Mesenteric fat pad (tissue), 1 donor: ENCODE measurements around the gene CEP112. TPM values are rescaled to one million over a fixed set of nuclear protein-coding genes. Genes with fewer than 3 reads are reported as not detected.

Experiments
- DNase-seq: peaks from one replicate; pipeline ENCODE4 v3.0.0-alpha.2; 2020; ENCODE audit warnings: low spot score
- total RNA-seq: library from RNA; stranded (reverse); fragmentation: NEBNext Ultra II Directional; extraction: Animal tissue kit (Norgen Biotek cat#: 25700); gene quantifications from one replicate; pipeline ENCODE4 v1.2.1, GENCODE V29; 2021
- donor health status: DM: yes; HTN: yes; CAD: no.

CEP112 gene
- total RNA-seq, 1 donor from 2014 or later: 37.3 TPM

DNA sequence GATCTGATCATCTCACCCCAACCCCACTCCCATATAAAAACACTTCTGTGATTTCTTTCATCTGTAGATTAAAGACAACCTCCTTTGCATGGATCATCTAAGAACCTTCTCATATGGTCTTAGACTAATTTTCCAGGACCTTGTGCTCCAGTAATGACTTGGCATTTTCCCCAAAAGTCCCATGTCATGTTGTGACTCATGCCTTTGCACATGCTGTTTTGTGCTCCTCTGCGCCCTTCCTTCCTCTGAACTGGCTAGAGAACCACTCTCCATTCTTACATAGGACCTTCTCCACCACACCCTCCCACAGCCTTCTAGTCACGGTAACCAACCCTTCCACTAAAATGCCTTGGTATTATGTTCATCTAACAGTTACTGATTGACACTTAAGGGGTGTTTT, 531.0 kb downstream of the CEP112 start:
- no peak for DNase-seq

DNA sequence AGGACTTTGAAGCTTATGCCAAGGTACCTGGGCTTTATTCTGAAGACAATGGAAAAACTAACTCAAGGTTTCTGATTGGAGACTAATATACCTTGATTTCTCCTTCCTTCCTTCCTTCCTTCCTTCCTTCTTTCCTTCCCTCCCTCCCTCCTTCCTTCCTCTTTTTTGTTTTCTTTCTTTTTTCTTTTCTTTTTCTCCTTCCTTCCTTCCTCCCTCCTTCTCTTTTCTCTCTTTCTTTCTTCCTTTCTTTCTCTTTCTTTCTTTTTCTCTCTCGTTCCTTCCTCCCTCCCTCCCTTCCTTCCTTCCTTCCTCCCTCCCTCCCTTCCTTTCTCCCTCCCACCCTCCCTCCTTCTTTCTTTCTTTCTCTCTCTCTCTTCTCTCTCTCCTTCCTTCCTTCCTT, 531.9 kb downstream of the CEP112 start:
- no peak for DNase-seq

DNA sequence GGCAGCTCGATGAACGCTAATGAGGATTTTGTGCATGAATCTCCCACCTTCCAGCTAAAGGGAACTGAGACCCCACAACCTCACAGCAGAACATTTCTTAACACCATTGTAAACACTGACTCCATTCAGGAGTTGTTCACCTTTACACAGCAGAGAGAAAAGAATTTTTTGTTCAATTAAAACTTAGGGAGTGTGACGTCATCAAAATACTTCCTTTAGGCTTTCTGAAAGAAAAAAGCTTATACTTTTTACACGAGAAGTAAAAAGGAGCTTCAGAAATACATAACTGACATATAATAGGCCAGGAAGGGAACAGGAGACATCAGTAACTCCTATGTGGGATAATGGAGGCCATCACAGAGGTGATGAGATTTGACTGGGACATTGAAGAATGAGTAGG, 532.4 kb downstream of the CEP112 start:
- DNase-seq: no peak

DNA sequence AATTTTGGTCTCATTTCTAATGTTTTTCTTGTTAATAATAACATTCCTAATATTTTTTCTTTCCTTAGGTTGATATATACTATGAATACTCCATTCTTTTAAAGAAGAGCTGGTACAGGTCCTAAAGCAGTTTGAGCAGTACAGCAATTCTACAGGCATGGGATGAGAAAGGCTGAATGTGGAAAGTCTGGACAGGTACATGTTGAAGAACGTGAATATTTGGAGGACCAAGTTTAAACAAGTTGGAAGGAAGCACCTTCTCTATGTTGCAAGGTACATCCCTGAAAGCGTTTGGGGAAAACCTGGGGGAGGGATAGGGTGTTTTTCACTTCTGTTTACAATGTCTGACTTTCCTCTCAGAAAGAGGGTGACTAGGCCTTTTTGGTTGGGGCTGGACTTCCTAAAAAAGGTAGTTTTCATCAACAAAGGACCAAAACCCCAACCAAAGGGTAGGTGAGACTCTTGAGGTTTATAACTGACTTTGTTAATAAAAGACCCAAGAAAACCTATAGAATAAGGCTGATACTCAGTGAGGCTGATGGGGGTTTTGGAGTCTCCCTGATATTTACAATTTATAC, 534.6 kb downstream of the CEP112 start:
- DNase-seq: no peak

DNA sequence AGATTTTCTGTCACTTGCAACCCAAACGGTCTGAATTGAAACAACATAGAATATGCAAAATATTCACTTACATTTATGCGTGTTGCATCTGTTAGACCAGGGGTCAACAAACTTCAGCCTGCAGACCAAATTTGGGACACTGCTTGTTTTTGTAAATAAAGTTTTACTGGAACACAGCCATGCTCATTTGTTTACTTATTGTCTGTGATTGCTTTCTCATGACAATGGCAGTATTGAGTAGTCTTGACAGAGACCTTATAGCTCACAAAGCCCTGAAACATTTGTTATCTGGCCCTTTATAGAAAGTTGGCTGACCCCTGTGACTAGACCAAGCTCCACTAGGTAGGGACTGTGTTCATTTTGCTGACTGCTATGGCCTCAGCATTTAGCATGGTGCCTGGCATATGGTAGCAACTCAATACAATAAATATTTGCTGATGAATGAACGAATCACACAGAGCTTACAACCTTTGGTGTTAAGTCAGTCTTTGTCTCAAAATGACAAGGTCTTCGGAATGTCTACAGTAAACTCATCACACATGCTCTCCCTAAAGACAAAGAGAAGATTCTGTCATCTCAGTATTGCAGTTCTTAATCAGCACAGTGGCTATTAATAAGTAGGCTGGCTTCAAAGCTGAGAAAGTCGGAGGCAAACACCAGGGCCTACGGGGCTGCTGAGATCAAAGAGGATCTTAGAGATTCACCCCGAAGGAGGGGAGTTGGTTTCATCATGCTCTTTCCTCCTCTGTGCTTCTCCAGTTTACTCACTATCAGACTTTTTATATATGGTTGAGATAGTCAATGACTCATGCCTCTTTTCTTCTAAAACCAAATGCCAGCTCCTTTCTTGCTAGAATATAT, 535.3 kb downstream of the CEP112 start:
- no peak for DNase-seq

DNA sequence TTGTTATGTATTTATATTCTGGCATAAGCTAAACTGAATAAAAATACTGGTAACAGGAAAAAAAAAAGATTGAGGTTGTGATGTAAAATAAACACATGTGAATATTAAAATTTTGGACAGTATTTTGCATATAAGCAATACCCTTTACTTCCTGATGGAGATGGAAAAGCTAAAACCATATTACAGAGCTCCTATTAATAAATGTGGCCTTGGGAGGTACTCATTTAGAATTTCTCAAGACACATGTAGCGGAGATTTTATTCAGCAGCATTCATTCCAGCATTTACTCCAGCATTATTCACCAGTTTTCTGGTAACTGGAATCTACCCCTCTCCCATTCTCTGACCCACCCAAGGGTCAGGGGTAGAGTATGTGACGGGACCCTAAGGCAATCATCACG, 536.2 kb downstream of the CEP112 start:
- no peak for DNase-seq

DNA sequence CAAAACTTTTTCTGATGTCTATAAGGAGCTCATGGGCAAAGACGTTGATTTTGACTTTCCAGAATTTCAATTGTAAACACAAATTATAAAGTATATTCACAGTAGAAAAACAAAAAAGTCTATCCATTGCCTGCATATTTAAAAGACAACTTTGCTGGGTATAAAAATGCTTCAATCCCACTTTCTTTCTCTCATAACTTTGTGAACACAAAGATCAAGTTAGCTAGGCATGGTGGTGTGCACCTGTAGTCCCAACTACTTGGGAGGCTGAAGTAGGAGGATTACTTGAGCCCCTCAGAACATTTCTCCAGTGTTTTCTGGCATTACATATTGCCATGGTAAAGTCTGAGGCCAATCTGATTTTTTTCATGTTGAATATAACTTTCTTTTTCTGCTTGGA, 547.4 kb downstream of the CEP112 start:
- DNase-seq: no peak

DNA sequence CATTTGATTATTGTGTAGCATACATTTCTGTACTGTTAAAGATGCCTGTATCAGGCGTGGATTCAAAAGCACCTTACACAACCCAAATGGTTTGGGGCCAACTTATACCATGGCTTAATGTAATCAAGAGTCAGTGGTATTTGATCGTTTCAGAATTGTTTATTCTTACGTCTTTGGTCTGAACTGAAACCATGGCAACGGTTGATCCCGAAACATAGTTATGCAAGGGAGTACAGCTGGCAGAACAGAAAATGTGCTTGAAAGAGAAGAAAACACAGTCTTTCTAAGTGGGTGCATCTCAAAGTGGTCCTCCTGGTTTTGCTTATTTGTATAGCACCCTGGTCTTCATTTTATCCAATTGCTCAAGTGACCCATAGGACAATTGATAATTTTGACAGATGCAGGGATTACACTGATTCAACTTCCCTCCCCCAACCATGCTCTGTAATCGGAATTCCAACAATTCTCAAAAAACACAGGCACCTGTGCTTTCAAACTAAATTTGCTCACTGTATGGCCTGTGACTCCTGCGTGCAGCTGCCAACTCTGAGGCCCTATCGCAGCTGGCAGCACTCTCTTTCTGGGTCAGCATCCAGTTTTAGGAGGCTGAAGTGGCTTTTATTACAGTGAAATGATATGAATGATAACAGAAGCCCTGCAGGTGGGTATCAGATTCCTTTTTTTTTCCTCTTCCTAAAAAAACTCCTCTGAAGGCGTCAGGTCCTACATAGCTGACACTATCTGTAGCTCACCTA, 553.5 kb downstream of the CEP112 start:
- DNase-seq: no peak

DNA sequence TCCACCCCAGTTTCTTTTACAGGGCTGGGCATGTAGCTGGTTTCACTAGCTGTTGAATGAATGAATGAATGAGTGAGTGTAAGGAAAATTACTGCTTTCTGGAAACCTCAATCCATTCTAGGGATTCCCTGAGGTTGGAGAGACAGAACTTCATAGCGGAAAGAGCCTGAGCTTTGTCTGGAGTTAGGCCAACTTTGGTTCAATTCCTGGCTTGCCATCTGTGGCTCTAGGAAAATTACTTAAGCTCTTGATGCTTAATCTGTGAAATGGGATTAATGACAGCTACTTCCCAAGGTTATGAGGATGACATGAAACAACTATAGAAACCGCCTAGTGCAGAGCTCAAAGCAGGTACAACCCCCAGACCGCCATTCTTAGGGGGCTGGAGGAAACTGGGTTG, 554.1 kb downstream of the CEP112 start:
- no peak for DNase-seq

DNA sequence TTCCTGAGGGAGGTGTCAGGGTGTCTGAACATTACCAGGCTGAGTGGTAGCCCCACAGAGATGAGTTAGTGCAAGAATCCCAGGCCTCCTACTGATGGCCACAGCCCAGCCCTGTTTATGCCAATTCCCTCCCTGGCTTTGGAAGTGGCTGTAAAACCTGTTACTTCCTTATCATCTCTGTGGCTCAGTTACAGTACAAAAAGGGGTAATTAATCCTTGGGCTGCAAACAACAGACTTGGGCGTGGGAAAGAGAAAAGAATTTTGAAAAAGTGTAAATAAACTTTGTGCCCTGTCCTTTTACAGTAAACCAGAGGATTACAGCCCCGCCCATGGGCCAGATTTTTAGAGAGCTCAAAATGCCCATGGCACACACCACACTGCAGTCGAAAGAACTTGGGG, 557.4 kb downstream of the CEP112 start:
- DNase-seq: no peak

DNA sequence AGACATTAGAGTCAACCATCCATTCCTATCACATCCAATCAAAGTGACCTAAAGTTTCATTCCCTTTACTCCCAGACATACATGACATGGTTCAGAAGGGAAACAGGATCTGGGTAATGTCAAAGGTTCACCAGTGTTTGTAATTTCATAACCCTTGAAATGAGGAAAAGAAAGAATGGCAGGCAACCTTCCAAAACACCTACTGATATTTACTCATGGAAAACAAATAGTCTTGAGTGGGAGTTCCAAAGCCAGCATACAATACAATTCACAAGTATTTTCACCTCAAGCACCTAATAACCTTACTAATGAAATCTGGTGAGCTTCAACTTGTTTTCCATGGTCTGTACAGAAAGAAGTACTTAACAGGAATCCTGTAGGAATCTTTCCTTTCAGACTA, 557.9 kb downstream of the CEP112 start:
- no peak for DNase-seq

DNA sequence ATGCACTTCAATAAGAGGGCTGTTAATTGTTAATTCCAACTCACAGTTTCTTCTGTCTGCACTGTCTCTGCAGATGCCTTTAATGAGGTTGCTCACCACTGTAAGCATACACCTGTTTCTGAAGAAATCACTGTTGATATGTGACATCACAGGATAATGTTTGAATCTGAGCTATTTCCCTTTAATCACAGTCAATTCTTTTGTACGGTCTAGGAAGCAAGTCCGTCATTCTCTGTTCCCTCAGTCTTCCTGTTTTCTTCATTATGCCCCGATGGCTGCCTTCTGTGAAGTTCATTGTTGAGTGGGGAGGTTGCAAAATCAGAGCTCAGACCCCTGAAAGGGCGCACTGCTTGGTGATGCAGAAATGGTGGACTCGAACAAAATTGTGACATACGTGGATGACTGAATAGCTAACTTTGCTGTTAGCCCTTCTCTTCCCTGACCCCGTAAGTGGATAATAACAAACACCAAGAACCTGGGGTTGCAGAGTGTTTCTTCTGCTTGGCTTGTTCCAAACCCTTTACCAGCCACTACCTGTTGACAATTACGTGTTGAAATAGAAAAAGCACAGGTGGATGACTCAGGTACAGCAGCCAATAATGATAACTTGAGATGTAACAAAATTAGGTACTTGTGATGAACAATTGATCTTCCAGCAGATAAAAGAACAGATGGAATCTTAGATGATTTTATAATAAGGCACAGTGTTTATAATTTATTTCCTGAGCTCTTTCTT, 558.6 kb downstream of the CEP112 start:
- DNase-seq: no peak

DNA sequence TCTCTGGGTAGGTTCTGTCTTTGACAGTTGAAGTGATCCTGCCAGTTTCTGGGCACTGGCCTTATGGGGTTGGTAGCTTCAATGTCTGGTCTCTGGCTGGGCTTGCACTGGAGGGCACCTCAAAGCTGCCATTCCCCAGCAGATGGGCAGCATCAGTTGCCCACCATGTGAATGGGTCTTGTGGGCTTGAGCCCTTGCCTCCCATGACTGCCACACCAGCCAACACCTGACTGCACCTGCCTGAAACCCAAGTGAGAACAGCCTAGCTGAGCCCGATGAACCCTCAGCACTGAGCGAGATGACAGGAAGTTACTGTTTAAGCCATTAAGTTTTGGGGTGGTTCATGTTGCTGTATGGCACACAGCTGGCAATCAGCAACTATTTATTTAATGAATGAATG, 561.4 kb downstream of the CEP112 start:
- DNase-seq: no peak

DNA sequence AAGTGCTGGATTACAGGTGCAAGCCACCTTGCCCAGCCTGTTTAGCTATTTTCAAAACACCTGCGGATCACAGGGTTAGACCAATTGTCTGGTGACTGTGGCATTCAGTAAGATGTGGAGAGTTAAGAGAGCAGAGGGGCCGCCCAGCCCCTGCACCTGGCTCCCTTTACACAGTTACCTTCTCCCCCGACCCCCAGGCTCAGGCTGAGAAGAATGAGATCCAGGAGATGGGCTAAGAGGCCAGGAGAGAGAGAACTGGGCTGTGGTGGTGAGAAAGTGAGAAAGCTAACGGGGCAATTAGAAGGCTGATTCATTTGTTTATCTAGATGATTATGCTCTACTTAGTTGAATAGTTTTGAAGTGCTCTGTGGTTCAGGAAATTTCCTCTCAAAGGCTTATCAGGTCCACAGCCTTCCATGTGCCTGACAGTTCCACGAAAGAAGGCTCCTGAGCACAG, 562.7 kb downstream of the CEP112 start:
- DNase-seq: no peak

DNA sequence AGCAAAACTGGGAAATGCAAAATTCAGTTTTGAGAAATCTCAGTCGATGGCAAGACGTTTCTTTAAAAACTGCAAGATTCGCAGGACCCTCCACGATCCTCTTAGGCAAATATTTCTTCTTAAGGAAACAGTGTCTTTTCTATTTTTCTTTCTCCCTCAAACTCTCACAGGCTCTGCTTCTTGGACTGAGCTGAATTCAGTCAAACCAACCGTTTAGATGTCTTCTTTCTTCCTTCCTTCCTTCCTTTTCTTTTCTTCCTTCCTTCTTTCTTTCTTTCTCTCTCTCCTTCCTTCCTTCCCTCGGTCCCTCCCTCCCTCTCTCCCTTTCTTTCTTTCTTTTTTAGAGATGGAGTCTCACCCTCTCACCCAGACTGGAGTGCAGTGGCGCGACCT, 563.3 kb downstream of the CEP112 start:
- DNase-seq: no peak

DNA sequence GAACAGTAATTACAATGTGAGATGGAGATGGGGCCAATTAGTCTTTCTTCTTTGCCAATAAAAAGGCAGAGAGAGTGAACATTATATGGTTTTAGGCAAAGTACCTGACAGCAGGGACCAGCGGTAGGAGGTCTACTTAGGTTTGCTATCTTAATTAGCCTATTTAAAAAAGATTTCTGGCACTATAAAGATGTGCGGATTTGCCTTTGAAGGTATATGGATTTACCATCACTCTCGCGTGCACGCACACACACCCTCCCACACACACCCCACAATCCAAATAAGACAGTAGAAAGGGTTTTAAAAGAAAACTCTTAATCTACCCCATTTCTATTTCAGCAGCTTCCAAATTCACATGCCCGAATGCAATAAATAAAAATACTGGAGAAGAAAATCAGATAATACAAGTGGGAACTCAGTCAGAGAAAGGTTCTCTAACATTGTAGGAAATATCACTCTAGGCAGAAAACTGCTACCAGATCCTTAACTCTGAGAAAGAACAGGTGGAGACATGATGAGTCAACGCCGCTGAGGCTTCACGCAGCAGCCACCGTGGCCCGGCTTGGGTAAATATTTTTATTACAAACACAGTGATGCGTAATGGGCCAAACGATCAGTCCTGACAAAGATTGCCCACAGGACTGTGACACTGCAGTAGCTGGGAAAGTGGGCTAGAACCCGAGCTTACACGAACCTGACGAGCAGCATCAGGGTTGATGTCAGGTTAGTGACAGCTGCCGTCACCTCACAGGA, 563.9 kb downstream of the CEP112 start:
- no peak for DNase-seq

DNA sequence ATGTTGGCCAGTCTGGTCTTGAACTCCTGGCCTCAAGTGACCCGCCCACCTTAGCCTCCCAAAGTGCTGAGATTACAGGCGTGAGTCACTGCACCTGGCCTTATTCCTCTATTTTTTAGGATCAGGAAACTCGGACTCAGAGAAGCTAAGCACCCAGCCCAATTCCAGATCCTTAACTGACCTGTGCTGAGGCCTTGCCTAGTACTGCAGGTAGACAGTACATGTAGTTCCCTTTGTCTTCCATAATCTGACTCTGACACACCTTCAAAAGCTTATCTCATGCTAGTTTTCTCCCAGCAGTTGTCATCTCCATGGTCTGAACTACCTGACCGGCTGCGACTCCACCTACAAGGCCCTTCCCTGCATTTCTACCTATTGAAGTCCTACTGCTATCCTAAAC, 564.8 kb downstream of the CEP112 start:
- no peak for DNase-seq

DNA sequence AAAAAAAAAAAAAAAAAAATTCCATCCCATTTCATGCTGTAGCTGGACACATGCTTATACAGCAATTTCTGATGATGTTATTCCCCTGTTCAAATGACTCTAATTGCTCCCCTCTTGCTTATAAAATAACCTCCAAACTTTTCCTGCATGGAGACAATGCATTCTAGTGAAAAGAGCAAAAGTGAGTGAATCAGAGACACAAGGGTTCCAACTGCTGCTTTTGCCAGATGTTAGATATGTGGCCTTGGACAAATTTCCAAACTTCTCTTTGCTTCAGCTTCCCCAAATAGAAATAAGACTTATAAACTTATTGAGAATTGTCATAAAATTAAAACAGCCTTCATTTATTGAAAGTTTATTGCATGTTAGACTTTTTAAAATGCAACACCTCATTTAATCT, 565.5 kb downstream of the CEP112 start:
- DNase-seq: no peak

DNA sequence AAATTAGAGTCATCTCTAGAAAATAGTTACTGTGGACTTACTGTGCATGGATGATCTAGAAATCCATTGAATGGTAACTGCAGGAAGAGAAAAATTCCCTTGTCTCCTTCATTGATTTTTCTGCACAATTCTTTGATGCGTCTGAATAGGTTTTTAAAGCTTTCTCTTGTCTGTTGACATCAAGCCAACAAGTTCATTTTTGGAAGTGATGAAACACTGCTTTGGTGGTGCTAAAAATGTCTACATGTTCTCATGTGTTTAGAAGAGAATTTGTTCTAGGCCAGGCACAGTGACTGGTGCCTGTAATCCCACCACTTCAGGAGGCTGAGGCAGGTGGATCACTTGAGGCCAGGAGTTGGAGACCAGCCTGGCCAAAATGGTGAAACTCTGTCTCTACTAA, 573.4 kb downstream of the CEP112 start:
- DNase-seq: no peak

DNA sequence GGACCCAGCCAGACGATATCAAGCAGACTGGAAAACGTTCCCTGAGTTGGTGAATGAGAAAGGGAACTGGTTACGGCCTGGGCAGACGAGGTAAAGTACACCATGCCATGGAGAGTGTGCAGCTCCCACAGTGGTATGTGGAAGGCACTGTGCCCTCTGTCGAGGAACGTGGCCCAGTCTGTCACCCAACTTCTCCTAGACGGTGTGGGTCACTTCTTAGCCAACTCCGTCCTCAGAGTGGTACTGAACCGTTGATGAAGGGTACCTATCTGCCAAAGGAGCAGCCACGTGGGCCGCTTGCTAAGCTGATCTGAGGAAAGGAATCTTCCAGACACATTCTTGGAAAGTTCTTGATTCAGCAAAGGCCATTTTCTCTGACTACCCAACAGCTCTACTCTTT, 574.4 kb downstream of the CEP112 start:
- DNase-seq: no peak

DNA sequence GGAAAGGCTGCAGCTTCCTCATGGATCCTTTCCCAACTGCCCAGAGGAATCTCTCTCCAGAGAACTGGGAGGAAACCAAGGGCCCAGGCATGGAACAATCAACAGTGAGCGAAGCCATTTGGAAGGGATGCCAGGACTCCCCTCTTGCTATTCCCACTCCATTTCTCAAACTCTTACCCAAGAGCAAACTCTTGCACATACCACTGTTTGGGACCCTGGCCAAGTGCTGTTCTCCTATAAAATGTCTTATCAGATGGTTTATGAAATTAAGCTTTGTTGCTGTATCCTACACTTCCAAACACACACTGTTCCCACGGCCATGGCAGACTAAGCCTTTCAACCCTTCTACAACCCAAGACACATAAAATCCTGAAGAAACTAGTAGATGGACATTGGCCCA, 582.2 kb downstream of the CEP112 start:
- peak; percentile 62 for DNase-seq
